Peyer's patch (tissue), 4 donors: ENCODE data around the gene SPEF1.

Experiments used
- CTCF ChIP-seq, 6 experiments: fragments of 450-650 bp in 4 of 6; fragments of 200-600 bp in 2 of 6; sonication (generic) in 1 of 6; IDR thresholded peaks; one replicate each; pipeline ENCODE4 v1.5.1; 2017 to 2019; ENCODE audit warnings: antibody characterized with exemption in 6 of 6, mild to moderate bottlenecking in 3 of 6, moderate library complexity in 1 of 6
- POLR2A ChIP-seq, 2 donors: fragments of 450-650 bp; IDR thresholded peaks; one replicate each; pipeline ENCODE4 v1.5.1; 2017; ENCODE audit warnings: antibody characterized with exemption in 2 of 2, mild to moderate bottlenecking in 2 of 2, moderate library complexity in 2 of 2

- TF ChIP-seq POLR2A (IDR thresholded peaks at IDR 0.05), result no peak
- no peak for TF ChIP-seq CTCF (IDR thresholded peaks at IDR 0.05)
These were observed 17.6 kb upstream of the SPEF1 start for GRCh38 chr20:3798908-3799248.
